Metanephros (tissue), 1 donor: ENCODE measurements around the gene IFI44. TPM values are rescaled to one million over a fixed set of nuclear protein-coding genes. Genes with fewer than 3 reads are reported as not detected.

ENCODE experiments used
- total RNA-seq: library from RNA; depleted of rRNA; stranded (reverse); fragments of >200 nt; gene quantifications from one replicate; pipeline ENCODE4 v1.2.3, GENCODE V29; 2014

IFI44 gene, protein sequence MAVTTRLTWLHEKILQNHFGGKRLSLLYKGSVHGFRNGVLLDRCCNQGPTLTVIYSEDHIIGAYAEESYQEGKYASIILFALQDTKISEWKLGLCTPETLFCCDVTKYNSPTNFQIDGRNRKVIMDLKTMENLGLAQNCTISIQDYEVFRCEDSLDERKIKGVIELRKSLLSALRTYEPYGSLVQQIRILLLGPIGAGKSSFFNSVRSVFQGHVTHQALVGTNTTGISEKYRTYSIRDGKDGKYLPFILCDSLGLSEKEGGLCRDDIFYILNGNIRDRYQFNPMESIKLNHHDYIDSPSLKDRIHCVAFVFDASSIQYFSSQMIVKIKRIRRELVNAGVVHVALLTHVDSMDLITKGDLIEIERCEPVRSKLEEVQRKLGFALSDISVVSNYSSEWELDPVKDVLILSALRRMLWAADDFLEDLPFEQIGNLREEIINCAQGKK
- 13.0 TPM for total RNA-seq

DNA sequence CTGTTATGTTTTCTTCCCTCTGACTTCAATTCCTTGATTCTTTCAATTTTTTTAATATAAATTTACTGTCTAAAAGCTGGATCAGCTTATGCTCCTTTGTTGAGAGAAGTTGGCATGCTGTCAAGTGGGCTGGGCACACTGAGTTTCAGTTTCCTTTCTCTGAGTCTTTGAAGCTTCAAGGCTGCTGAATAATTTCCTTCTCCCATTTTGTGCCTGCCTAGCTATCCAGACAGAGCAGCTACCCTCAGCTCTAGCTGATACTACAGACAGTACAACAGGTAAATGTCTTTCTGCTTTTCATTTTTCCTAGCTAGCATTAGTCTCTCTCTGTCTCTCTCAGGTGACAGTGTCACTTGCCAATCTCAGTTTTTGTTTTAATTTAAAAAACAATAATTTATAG, at the start of gene IFI44:
Gene IFI44 (plus strand): TSS at position 204 of the 400 bp plus-strand sequence. CDS start 365 bp downstream, outside the sequence.

DNA sequence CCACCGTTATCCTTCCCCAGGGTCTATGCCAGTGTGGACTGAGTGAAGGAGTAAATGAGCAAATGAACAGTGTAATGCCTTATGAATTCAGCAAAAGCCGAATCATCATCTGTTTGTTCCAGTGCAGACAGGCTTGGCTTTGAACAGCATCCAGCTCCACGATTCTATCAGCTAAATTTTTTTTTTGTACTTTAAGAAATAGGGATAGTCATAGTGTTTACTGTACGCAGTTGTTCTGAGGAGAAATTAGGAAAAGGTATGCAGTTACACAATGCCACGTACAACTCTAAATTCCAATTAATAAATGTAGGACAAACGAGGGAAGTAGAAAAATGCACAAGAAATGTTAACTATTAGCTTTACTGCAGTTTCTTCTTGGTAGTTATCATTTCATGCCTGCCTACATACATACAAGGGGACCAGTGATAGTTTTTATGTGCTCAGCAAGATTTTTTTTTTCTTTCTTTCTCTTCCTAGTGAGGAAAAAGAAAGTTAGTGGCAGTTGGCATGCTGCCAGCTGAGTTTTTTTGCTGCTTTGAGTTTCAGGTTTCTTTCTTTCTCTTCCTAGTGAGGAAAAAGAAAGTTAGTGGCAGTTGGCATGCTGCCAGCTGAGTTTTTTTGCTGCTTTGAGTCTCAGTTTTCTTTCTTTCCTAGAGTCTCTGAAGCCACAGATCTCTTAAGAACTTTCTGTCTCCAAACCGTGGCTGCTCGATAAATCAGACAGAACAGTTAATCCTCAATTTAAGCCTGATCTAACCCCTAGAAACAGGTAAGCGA, 29.6 kb upstream of the IFI44 start, which contains the start of gene IFI44L:
Gene IFI44L (plus strand): TSS at position 646 of the 777 bp plus-strand sequence. CDS start 7,468 bp downstream, outside the sequence.

Other genes starting within 250 kb of the IFI44 start
- gene PTGFR, start 158.9 kb upstream of the IFI44 start, total RNA-seq = 2.6 TPM
- 8.1 TPM for gene IFI44L, start 29.4 kb upstream of the IFI44 start, total RNA-seq